ENCODE measurements around the gene SETDB1. TPM values are rescaled to one million over a fixed set of nuclear protein-coding genes. Genes with fewer than 3 reads are reported as not detected.

Gene SETDB1
- total RNA-seq, 4 donors from 2014 or later = 23.7 to 32.9 (median 27.8) TPM

DNA sequence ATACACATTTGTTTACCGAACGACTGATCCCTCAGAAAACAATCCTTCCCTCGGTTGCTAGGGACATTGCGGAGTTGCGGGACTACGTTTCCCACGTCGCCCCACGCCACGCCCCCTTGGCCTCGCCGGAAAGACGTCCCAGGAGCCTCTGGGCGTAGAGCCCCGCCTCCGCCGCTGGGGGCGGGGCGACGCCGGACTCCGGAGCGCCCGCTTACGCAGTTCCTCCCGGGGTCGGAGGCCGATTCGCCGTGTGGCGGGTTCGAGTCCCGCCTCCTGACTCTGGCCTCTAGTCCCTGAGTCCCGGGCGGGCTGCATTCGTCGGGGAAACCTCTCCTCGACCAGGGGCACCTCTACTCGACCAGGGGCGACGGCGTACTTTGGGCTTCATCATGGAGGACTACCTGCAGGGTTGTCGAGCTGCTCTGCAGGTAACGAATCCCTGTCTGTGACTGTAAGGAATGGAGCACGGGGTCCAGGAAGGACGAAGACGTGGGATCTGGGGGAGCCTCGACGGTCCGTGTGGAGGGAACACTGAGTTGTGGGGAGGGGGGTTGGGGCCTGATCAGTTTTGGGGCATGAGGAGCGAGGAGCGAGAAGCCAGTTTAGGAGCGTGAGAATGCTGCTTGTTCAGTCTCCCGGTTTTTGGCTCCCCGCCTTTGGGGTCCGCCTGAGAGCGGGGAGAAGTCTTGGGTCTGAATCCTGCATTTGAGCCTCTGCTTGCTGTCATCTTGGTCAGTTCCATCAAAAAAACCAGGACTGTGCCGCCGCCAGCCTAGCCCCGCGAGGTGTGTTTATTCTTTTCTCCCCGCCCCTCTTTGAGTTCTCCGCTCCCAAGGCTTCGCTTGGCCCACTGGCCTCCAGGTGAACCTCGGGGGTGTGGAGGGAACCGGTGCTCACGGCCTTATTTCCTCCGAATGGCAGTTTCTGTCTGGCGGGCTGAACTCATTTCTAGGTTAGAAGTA lies 82.4 kb downstream of the SETDB1 start, which contains the start of gene PRUNE1:
Gene PRUNE1, plus strand, starts transcription at position 206 of the 962 bp plus-strand sequence. Its CDS starts 184 bp downstream, at position 390.
- DNase-seq (ENCODE audit: low spot score) (peak; percentile 79), ATAC-seq (ENCODE audit: low FRiP score) (peak; percentile 86)
- TF ChIP-seq, protein P1, sequence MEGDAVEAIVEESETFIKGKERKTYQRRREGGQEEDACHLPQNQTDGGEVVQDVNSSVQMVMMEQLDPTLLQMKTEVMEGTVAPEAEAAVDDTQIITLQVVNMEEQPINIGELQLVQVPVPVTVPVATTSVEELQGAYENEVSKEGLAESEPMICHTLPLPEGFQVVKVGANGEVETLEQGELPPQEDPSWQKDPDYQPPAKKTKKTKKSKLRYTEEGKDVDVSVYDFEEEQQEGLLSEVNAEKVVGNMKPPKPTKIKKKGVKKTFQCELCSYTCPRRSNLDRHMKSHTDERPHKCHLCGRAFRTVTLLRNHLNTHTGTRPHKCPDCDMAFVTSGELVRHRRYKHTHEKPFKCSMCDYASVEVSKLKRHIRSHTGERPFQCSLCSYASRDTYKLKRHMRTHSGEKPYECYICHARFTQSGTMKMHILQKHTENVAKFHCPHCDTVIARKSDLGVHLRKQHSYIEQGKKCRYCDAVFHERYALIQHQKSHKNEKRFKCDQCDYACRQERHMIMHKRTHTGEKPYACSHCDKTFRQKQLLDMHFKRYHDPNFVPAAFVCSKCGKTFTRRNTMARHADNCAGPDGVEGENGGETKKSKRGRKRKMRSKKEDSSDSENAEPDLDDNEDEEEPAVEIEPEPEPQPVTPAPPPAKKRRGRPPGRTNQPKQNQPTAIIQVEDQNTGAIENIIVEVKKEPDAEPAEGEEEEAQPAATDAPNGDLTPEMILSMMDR (IDR thresholded peaks at IDR 0.05) = no peak

DNA sequence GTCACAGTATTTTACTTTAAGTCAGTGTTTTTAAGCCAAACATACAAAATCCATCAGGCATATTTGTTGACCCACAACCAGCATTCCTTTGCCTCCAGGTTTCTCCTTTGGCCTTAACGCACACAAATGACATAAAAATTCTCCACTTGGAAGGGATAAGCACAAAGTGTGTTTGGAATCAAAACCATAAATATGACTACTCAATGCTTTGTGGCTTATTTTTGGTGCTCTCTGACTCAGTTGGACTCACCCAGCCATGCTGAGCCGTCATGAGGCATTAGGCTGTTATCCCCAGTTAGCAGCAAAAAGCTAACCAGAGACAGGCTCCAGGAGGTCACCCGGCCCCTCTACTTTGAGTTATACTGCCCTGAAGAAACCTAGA lies 83.0 kb downstream of the SETDB1 start:
- DNase-seq (ENCODE audit: low spot score) (no peak), ATAC-seq (ENCODE audit: low FRiP score) (no peak)
- TF ChIP-seq, protein P1 (IDR thresholded peaks at IDR 0.05) = no peak

DNA sequence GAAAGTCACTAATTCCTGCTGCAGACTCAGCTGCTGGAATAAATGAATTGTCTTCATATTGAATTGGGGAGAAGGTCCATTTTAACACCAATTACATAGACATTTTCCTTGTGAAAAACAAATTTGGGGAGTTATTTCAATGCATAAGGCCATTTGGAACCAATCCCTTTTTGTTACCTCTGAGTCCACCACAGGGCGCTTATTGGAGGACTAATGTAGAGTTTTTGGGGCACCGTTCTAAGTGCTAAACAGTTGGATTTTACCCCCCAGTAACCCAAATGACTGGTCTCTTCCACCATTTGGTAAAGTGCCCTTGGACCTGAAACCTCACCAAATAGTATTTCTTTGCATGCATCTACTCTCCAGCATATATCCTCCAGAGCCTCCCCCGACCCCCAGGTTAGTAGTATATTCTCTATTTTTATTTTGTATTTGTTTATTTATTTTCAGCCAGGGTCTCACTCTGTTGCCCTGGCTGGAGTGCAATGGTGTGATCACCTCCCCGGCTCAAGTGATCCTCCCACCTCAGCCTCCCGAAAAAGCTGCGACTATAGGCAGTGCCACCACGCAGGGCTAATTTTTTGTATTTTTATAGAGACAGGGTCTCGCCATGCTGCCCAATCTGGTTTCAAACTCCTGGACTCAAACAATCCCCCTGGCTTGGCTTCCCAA lies 83.6 kb downstream of the SETDB1 start:
- TF ChIP-seq, protein P1 (IDR thresholded peaks at IDR 0.05) = no peak
- ATAC-seq (ENCODE audit: low FRiP score) = no peak

DNA sequence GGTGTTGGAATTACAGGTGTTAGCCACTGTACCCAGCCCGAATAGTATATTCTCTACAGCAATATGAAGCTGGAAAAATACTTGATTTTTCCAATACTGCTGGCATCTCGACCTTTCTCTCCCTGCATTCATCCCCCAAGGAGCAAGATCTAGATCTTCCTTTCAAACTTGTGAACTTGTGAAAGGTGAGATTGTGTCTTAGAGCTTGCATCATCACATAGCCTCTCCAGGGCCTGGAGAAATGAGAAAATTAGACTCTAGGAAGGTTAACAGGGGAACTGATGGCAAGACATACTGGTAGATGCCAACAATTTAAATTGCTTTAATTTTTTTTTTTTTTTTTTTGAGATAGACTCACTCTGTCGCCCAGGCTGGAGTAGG lies 84.2 kb downstream of the SETDB1 start:
- ATAC-seq (ENCODE audit: low FRiP score) = no peak
- no peak for DNase-seq (ENCODE audit: low spot score)
- TF ChIP-seq, protein P1 (IDR thresholded peaks at IDR 0.05) = no peak

More for the DNA sequence above, 83.6 kb downstream of the SETDB1 start:
- DNase-seq (ENCODE audit: low spot score) = no peak

DNA sequence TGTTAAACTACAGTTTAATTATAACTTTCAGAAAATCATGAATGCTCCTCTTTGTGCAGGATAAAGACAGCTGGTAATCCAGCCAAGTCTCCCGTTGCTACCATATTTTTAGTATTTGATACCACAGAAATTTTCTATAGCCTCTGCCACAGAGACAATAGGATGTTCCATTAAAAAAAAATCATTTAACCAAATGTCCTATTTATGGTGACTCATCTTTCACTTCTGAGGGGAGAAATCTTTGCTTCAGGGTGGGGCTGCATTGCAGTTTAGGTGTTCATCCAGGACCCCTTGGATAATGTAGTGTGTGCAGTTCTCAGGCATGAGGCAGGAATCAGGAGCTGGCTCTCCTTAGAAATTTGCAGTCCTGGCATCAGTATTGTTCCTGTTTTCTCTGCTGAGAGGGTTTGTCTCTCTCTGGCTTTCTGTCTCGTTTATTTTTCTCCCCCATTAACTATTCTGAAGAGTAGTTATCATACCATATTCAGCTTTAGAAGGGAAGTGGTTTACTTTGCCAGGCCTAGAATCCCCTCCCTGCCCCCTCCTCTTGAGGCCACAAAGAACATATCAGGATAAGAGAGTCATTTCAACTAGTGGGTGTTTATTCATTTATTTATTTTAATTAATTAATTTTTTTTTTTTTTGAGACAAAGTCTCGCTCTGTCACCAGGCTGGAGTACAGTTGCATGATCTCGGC lies 85.1 kb downstream of the SETDB1 start:
- TF ChIP-seq, protein P1 (IDR thresholded peaks at IDR 0.05) = no peak
- ATAC-seq (ENCODE audit: low FRiP score) (no peak), DNase-seq (ENCODE audit: low spot score) (no peak)

DNA sequence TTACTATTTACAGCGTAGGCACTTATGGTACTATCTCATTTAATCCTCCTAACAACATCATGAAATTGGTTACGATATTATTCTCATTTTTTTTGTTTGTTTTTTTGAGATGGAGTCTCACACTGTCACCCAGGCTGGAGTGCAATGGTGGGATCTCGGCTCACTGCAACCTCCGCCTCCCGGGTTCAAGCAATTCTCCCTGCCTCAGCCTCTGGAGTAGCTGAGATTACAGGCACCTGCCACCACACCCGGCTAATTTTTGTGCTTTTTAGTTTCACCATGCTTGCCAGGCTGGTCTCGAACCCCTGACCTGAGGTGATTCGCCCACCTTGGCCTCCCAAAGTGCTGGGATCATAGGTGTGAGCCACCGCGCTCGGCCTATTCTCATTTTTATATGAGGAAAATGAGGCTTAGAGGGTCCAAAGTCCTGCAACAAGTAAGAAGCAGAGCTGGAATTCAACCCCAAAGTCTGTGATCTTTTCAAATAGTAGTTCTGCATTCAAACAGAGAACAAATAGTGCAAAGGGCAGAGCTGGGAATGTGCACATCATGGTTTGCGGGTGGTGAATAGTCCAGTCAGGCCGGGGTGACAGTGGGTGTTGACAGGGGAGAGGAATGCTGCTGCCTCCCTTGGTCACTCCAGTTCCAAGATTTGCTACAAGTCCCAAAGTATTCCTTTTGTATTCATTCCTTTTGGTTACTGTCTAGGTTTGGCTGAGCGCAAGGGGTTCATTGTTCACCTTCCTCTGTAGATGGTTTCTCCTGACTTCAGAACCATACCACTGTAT lies 86.7 kb downstream of the SETDB1 start:
- TF ChIP-seq, protein P1 (IDR thresholded peaks at IDR 0.05) = no peak
- ATAC-seq (ENCODE audit: low FRiP score) (no peak), DNase-seq (ENCODE audit: low spot score) (no peak)

Measured in omental fat pad (tissue), 4 donors.